Lower leg skin (tissue), 3 donors: Measurements from ENCODE around the gene EHF.

Experiments
- CTCF ChIP-seq, 3 donors: fragments of 450-650 bp; IDR thresholded peaks; one replicate each; pipeline ENCODE4 v1.5.1; 2016; ENCODE audit warnings: antibody characterized with exemption in 3 of 3, mild to moderate bottlenecking in 3 of 3, moderate library complexity in 2 of 3
- POLR2A ChIP-seq, 2 donors: fragments of 450-650 bp; IDR thresholded peaks; one replicate each; pipeline ENCODE4 v1.6.1; 2016 to 2017; ENCODE audit warnings: antibody characterized with exemption in 2 of 2, mild to moderate bottlenecking in 1 of 2, moderate library complexity in 1 of 2

DNA sequence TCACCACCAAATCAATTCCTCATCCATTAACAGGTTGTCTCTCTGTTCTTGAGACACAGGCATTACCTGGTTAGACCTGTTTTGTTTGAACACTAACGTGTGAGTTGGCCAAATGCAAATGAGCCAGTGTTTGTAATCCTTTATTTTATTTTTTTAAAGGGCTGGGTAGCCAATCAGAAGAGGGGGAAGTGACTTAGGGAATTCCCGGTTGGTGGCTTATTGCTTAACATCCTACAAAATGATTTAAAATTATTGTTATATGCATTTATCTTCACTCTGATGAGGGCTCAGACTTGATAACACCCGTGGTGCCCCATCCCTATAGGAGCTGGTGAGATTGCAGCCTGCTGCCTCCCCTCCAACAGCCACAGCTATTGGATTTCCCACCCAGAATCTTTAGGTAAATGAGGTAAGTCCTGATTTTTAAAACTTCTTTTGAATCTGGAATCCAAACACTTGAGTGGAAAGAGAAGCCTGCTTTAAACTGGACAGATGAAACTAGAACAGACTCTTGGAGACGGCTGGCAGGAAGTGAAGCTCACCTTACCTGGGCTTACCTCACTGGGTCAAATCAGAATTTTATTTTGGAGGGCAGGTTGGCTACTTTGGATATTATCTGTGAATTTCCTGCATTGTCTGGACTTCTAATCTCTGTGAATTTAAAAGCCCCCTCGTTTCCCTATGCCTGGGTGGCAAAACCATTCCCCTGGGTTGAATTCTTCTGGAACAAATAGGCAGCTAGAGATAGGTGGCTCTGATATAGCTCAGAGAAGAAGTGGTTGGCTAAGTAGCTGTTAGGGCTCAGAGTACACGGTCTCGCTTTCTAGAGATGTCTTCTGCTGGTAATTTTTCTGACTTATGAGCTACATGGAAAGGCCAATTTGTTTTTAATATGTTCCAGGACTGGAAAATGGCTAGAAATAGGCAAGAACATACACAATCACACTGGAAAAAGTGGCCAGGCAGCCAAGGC, at the start of gene EHF:
- TF ChIP-seq CTCF (IDR thresholded peaks at IDR 0.05): no peak
- no peak for TF ChIP-seq POLR2A (IDR thresholded peaks at IDR 0.05)
